Neural progenitor cell (in vitro differentiated cells): ENCODE results near the gene MBTPS2. TPM values are rescaled to one million over a fixed set of nuclear protein-coding genes. Genes with fewer than 3 reads are reported as not detected.

Source experiments
- DNase-seq: peaks from one replicate; pipeline ENCODE4 v3.0.0-alpha.2; 2016; ENCODE audit warnings: low spot score
- H2AFZ ChIP-seq: fragments of 200-600 bp; sonication (generic); replicated peaks from 2 replicates; pipeline ENCODE4 v1.6.1; 2016; ENCODE audit warnings: antibody characterized with exemption
- H3F3A ChIP-seq: fragments of 200-600 bp; sonication (generic); 2 replicates; pipeline ENCODE4 v1.6.1; 2016; ENCODE audit warnings: antibody characterized with exemption, low read depth
- H3K27ac ChIP-seq: fragments of 200-600 bp; sonication (generic); 2 replicates; pipeline ENCODE4 v1.5.1; 2016; ENCODE audit warnings: mild to moderate bottlenecking
- H3K27me3 ChIP-seq: fragments of 200-600 bp; sonication (generic); 2 replicates; pipeline ENCODE4 v1.6.1; 2016; ENCODE audit warnings: mild to moderate bottlenecking, moderate library complexity
- H3K36me3 ChIP-seq: fragments of 200-600 bp; sonication (generic); 2 replicates; pipeline ENCODE4 v1.5.1; 2016
- H3K4me1 ChIP-seq: fragments of 200-600 bp; sonication (generic); 2 replicates; pipeline ENCODE4 v1.6.1; 2016; ENCODE audit warnings: mixed run types
- H3K4me2 ChIP-seq: fragments of 200-600 bp; sonication (generic); 2 replicates; pipeline ENCODE4 v1.6.1; 2016
- H3K4me3 ChIP-seq: fragments of 200-600 bp; sonication (generic); 2 replicates; pipeline ENCODE4 v1.5.1; 2016
- H3K79me2 ChIP-seq: fragments of 200-600 bp; sonication (generic); 2 replicates; pipeline ENCODE4 v1.6.1; 2016; ENCODE audit warnings: low read depth
- H3K9ac ChIP-seq: fragments of 200-600 bp; sonication (generic); 2 replicates; pipeline ENCODE4 v1.6.1; 2016
- H3K9me3 ChIP-seq: fragments of 200-600 bp; sonication (generic); 2 replicates; pipeline ENCODE4 v1.5.1; 2016; ENCODE audit warnings: low read depth
- H4K20me1 ChIP-seq: fragments of 200-600 bp; sonication (generic); 2 replicates; pipeline ENCODE4 v1.6.1; 2016; ENCODE audit warnings: low read depth
- H3K27ac Mint-ChIP-seq: 3 replicates; pipeline ENCODE4 v1.8.0; 2021; ENCODE audit warnings: mixed read lengths
- H3K27me3 Mint-ChIP-seq: 2 replicates; pipeline ENCODE4 v1.8.0; 2022; ENCODE audit warnings: low read depth, mild to moderate bottlenecking, inconsistent platforms, moderate library complexity, mixed read lengths; ENCODE audit not compliant: insufficient read depth
- H3K36me3 Mint-ChIP-seq: 3 replicates; pipeline ENCODE4 v1.8.0; 2021; ENCODE audit warnings: mixed read lengths
- H3K4me1 Mint-ChIP-seq: 3 replicates; pipeline ENCODE4 v1.8.0; 2021; ENCODE audit warnings: mixed read lengths
- H3K4me3 Mint-ChIP-seq: 3 replicates; pipeline ENCODE4 v1.8.0; 2021; ENCODE audit warnings: mild to moderate bottlenecking, moderate library complexity, mixed read lengths
- H3K9me3 Mint-ChIP-seq: 3 replicates; pipeline ENCODE4 v1.8.0; 2020; ENCODE audit warnings: mixed read lengths
- CTCF ChIP-seq: fragments of 200-600 bp; sonication (generic); IDR thresholded peaks from 2 replicates; pipeline ENCODE4 v1.5.1; 2017; ENCODE audit warnings: antibody characterized with exemption, mild to moderate bottlenecking
- EZH2 ChIP-seq: fragments of 200-600 bp; sonication (generic); IDR thresholded peaks from 2 replicates; pipeline ENCODE4 v1.6.1; 2017; ENCODE audit warnings: antibody characterized with exemption, mild to moderate bottlenecking, moderate library complexity
- EZH2phosphoT487 ChIP-seq: fragments of 200-600 bp; sonication (generic); IDR thresholded peaks from 2 replicates; pipeline ENCODE4 v1.6.1; 2017; ENCODE audit warnings: antibody characterized with exemption
- total RNA-seq: library from RNA; depleted of rRNA; stranded (reverse); fragments of >200 nt; gene quantifications from 2 replicates; pipeline ENCODE4 v1.2.3, GENCODE V29; 2015; ENCODE audit warnings: low replicate concordance

Gene MBTPS2
- total RNA-seq, 1 donor from 2014 or later = 8.4 TPM

- Mint-ChIP-seq H3K27me3 (peaks cover 4% of the 10 kb centered on the region), H3K36me3 (peaks cover 16% of the 10 kb centered on the region), H3K4me1 (no peaks in the 10 kb centered on the region), H3K9me3 (peaks cover 2% of the 10 kb centered on the region), H3K4me3 (no peak overlapping the region), H3K27ac (no peak overlapping the region)
- DNase-seq = no peak
- Histone ChIP-seq H3F3A (no peaks in the 10 kb centered on the region), H3K4me1 (no peaks in the 10 kb centered on the region), H3K27ac (no peak overlapping the region), H4K20me1 (no peaks in the 10 kb centered on the region), H3K36me3 (peaks cover 14% of the 10 kb centered on the region), H3K79me2 (no peaks in the 10 kb centered on the region), H3K27me3 (no peaks in the 10 kb centered on the region), H3K4me3 (no peak overlapping the region), H3K9ac (no peak overlapping the region), H2AFZ (no peak overlapping the region), H3K4me2 (no peak overlapping the region), H3K9me3 (peaks cover 11% of the 10 kb centered on the region)
- TF ChIP-seq CTCF (no peak), EZH2 (no peak), EZH2phosphoT487 (no peak)
These were observed 14.2 kb downstream of the MBTPS2 start for GRCh38 chrX:21853578-21853977.

- H3F3A ChIP-seq = no peaks in the 10 kb centered on the region
- no peak within 1 kb of the TSS for H3K4me3 Mint-ChIP-seq
- no peaks in the 10 kb centered on the region for H4K20me1 ChIP-seq
- peaks cover 16% of the 10 kb centered on the region for H3K36me3 Mint-ChIP-seq
- no peaks in the 10 kb centered on the region for H3K27me3 ChIP-seq
- no peak within 1 kb of the TSS for H3K4me2 ChIP-seq
- H3K36me3 ChIP-seq = peaks cover 14% of the 10 kb centered on the region
- no peak within 1 kb of the TSS for H3K4me3 ChIP-seq
- peaks cover 2% of the 10 kb centered on the region for H3K9me3 Mint-ChIP-seq
- no peaks in the 10 kb centered on the region for H3K4me1 Mint-ChIP-seq
- H3K27ac ChIP-seq = no peak within 1 kb of the TSS
- peaks cover 11% of the 10 kb centered on the region for H3K9me3 ChIP-seq
- no peaks in the 10 kb centered on the region for H3K4me1 ChIP-seq
- no peak within 1 kb of the TSS for H3K27ac Mint-ChIP-seq
- no peak within 1 kb of the TSS for H2AFZ ChIP-seq
- TF ChIP-seq EZH2phosphoT487 (no peak), EZH2 (no peak), CTCF (no peak)
- no peak for DNase-seq
- no peaks in the 10 kb centered on the region for H3K79me2 ChIP-seq
- no peak within 1 kb of the TSS for H3K9ac ChIP-seq
- peaks cover 4% of the 10 kb centered on the region for H3K27me3 Mint-ChIP-seq
These were observed 16.6 kb downstream of the MBTPS2 start, which contains the start of gene YY2 for GRCh38 chrX:21855937-21856415. TSS of gene YY2 (plus strand) at chrX:21855987. CDS start at chrX:21856485, 498 bp downstream.

- Histone ChIP-seq H3K27ac (no peak overlapping the region), H3K36me3 (peaks cover 14% of the 10 kb centered on the region), H3K4me2 (no peak overlapping the region), H3K9me3 (peaks cover 11% of the 10 kb centered on the region), H3K27me3 (no peaks in the 10 kb centered on the region), H3K79me2 (no peaks in the 10 kb centered on the region), H2AFZ (no peak overlapping the region), H3K9ac (no peak overlapping the region), H3F3A (no peaks in the 10 kb centered on the region), H4K20me1 (no peaks in the 10 kb centered on the region), H3K4me1 (no peaks in the 10 kb centered on the region), H3K4me3 (no peak overlapping the region)
- TF ChIP-seq EZH2phosphoT487 (no peak), EZH2 (no peak), CTCF (no peak)
- Mint-ChIP-seq H3K27me3 (peaks cover 4% of the 10 kb centered on the region), H3K4me1 (no peaks in the 10 kb centered on the region), H3K27ac (no peak overlapping the region), H3K4me3 (no peak overlapping the region), H3K36me3 (peaks cover 16% of the 10 kb centered on the region), H3K9me3 (peaks cover 2% of the 10 kb centered on the region)
- DNase-seq = no peak
These were observed 17.1 kb downstream of the MBTPS2 start for GRCh38 chrX:21856504-21856903.
